Measurements from ENCODE around the gene GALNT12. TPM values are rescaled to one million over a fixed set of nuclear protein-coding genes. Genes with fewer than 3 reads are reported as not detected.

GALNT12 gene
- total RNA-seq, 1 donor = 10.1 TPM

- Histone ChIP-seq H3K27me3 (ENCODE audit: insufficient read depth, low read length) (no peaks in the 10 kb centered on the region), H3K9me3 (ENCODE audit: low read depth, low read length) (no peaks in the 10 kb centered on the region), H2AFZ (ENCODE audit: low read length) (no peak overlapping the region), H3K27ac (ENCODE audit: low read depth, low read length) (no peak overlapping the region), H3K4me2 (ENCODE audit: insufficient read depth, low read length) (no peak overlapping the region), H3K36me3 (ENCODE audit: insufficient read depth, low read length) (peaks cover 4% of the 10 kb centered on the region), H3K79me2 (ENCODE audit: insufficient read depth, low read length) (peaks cover 27% of the 10 kb centered on the region), H4K20me1 (ENCODE audit: insufficient read depth, low read length) (peaks cover 26% of the 10 kb centered on the region), H3K4me3 (ENCODE audit: insufficient read depth, low read length) (no peak overlapping the region), H3K4me1 (ENCODE audit: insufficient read depth, low read length) (peaks cover 10% of the 10 kb centered on the region)
- DNase-seq (ENCODE audit: insufficient read length, low spot score, missing footprints) = no peak
- TF ChIP-seq CTCF (IDR thresholded peaks at IDR 0.05; ENCODE audit: extremely low read depth, low read depth, low read length) = no peak
These were observed 19.6 kb upstream of the GALNT12 start for GRCh38 chr9:98787766-98788335.

DNA sequence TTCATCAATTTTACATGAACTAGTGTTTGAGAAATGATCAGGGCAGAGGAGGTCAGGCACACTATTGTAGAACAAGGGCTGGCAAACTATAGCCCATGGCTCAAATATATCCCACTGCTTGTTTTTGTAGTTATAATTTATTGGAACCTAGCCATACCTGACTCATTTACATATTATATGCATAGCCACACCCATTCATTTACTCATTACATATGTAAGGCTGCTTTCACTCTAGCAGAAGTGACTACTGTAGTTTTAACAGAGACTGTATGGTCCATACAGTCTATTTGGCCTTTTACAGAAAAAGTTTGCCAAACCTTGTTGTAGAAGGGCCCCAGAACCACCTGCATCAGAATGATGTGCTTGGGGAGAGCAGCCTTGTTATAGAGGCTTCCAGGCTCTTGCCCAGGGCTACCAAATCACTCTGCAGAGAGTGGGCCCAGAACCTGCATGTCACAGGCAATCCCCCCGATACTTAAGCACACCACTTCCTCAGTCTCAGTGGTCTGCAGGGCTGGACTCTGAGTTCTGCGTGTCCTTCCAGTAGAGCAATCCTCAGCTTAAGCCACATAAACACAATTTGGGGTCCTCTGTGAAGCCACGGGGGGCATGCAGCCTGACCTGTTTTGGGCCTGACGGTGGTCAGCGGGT lies 17.9 kb upstream of the GALNT12 start:
- Histone ChIP-seq H3K9me3 (ENCODE audit: low read depth, low read length) (no peaks in the 10 kb centered on the region), H3K4me1 (ENCODE audit: insufficient read depth, low read length) (peaks cover 10% of the 10 kb centered on the region), H3K27ac (ENCODE audit: low read depth, low read length) (no peak overlapping the region), H3K79me2 (ENCODE audit: insufficient read depth, low read length) (peaks cover 32% of the 10 kb centered on the region), H3K4me2 (ENCODE audit: insufficient read depth, low read length) (no peak overlapping the region), H4K20me1 (ENCODE audit: insufficient read depth, low read length) (peaks cover 29% of the 10 kb centered on the region), H3K4me3 (ENCODE audit: insufficient read depth, low read length) (no peak overlapping the region), H3K36me3 (ENCODE audit: insufficient read depth, low read length) (no peaks in the 10 kb centered on the region), H2AFZ (ENCODE audit: low read length) (no peak overlapping the region), H3K27me3 (ENCODE audit: insufficient read depth, low read length) (no peaks in the 10 kb centered on the region)
- TF ChIP-seq CTCF (IDR thresholded peaks at IDR 0.05; ENCODE audit: extremely low read depth, low read depth, low read length) = no peak
- no peak for DNase-seq (ENCODE audit: insufficient read length, low spot score, missing footprints)

DNA sequence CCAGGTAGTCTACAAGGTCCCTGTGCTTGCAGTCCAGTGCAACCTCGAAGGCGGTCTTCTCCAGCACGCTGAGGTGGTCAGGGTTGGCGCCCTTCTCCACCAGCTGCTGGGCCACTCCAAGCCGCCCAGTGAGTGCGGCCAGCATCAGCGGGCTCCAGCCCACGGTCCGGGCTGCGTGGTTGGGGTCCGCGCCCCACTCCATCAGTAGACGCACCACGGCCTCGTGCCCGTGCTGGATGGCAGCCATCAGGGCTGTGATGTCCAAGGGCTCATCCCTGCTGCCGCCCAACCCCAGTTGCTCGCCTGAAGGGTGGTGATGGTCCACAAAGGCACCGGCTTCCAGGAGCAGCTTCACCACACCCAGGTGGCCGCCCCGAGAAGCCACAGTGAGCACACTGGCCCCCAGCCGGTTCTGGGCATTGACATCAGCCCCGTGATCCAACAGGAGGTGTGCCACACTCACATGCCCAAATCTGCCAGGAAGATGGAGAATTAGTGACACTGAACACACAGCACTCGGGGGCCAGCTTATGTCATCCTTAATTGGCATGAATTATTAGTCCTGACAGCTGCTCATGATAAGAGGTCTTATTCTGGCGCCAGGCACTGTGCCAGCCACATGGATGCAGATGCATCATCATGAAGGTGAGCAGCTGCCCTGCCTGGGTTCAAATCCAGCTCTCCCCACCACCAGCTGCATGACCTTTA lies 17.2 kb upstream of the GALNT12 start:
- no peaks in the 10 kb centered on the region for H3K36me3 ChIP-seq (ENCODE audit: insufficient read depth, low read length)
- H3K9me3 ChIP-seq (ENCODE audit: low read depth, low read length) = no peaks in the 10 kb centered on the region
- peak overlapping the region; percentile 29 for H3K27ac ChIP-seq (ENCODE audit: low read depth, low read length)
- H3K4me3 ChIP-seq (ENCODE audit: insufficient read depth, low read length) = no peak overlapping the region
- TF ChIP-seq CTCF (IDR thresholded peaks at IDR 0.05; ENCODE audit: extremely low read depth, low read depth, low read length) = no peak
- H3K27me3 ChIP-seq (ENCODE audit: insufficient read depth, low read length) = no peaks in the 10 kb centered on the region
- peak overlapping the region; percentile 30 for H3K4me2 ChIP-seq (ENCODE audit: insufficient read depth, low read length)
- H4K20me1 ChIP-seq (ENCODE audit: insufficient read depth, low read length) = peaks cover 34% of the 10 kb centered on the region
- peaks cover 16% of the 10 kb centered on the region for H3K4me1 ChIP-seq (ENCODE audit: insufficient read depth, low read length)
- no peak for DNase-seq (ENCODE audit: insufficient read length, low spot score, missing footprints)
- no peak overlapping the region for H2AFZ ChIP-seq (ENCODE audit: low read length)
- peaks cover 37% of the 10 kb centered on the region for H3K79me2 ChIP-seq (ENCODE audit: insufficient read depth, low read length)

All from osteoblast (primary cell).